T-helper 22 cell (primary cell): ENCODE data around the gene PROSER2.
"Not testable (repeated sequence)": the region's sequence is repeated elsewhere in the genome, so short reads cannot be mapped to it uniquely, and the experiment has no call there.

Experiments
- DNase-seq: peaks from one replicate; pipeline ENCODE4 v3.0.0-alpha.2; 2020; ENCODE audit warnings: low read depth

Gene PROSER2

GRCh38 chr10:11885437-11886137 is 62.4 kb downstream of the PROSER2 start:
- no peak for DNase-seq

GRCh38 chr10:11886138-11886474 is 63.0 kb downstream of the PROSER2 start:
- DNase-seq, result no peak

- DNase-seq, result no peak
Observed at GRCh38 chr10:11886851-11887250, 63.7 kb downstream of the PROSER2 start.

GRCh38 chr10:11887381-11888227 is 64.4 kb downstream of the PROSER2 start:
- no peak for DNase-seq

GRCh38 chr10:11889263-11889662 is 66.1 kb downstream of the PROSER2 start:
- not testable (repeated sequence) for DNase-seq

- no peak for DNase-seq
Observed at GRCh38 chr10:11891776-11892486, 68.8 kb downstream of the PROSER2 start.

- no peak for DNase-seq
Observed at GRCh38 chr10:11893749-11894278, 70.7 kb downstream of the PROSER2 start.

GRCh38 chr10:11894381-11895107 is 71.4 kb downstream of the PROSER2 start:
- DNase-seq, result no peak

- no peak for DNase-seq
Observed at GRCh38 chr10:11895108-11895466, 71.9 kb downstream of the PROSER2 start.

GRCh38 chr10:11895598-11895997 is 72.4 kb downstream of the PROSER2 start:
- no peak for DNase-seq

GRCh38 chr10:11896549-11897200 is 73.5 kb downstream of the PROSER2 start:
- DNase-seq, result no peak

GRCh38 chr10:11898033-11898371 is 74.8 kb downstream of the PROSER2 start:
- no peak for DNase-seq

- DNase-seq, result no peak
Observed at GRCh38 chr10:11898372-11899066, 75.4 kb downstream of the PROSER2 start.

- DNase-seq, result no peak
Observed at GRCh38 chr10:11899067-11899876, 76.1 kb downstream of the PROSER2 start.

- DNase-seq, result no peak
Observed at GRCh38 chr10:11901036-11901301, 77.8 kb downstream of the PROSER2 start.

GRCh38 chr10:11901454-11901832 is 78.3 kb downstream of the PROSER2 start:
- DNase-seq, result no peak

GRCh38 chr10:11901833-11902475 is 78.8 kb downstream of the PROSER2 start:
- DNase-seq, result no peak

- no peak for DNase-seq
Observed at GRCh38 chr10:11902646-11903045, 79.5 kb downstream of the PROSER2 start.

GRCh38 chr10:11906714-11907113 is 83.6 kb downstream of the PROSER2 start:
- DNase-seq, result no peak

GRCh38 chr10:11907914-11908313 is 84.8 kb downstream of the PROSER2 start:
- DNase-seq, result no peak
